GM21619 (cell line): ENCODE data around the gene HLA-A.

Source experiments
- ATAC-seq: cut with Tn5 transposase; IDR thresholded peaks from one replicate; pipeline ENCODE4 v1.9.1; 2021; ENCODE audit not compliant: unreplicated experiment

The HLA-A gene

DNA sequence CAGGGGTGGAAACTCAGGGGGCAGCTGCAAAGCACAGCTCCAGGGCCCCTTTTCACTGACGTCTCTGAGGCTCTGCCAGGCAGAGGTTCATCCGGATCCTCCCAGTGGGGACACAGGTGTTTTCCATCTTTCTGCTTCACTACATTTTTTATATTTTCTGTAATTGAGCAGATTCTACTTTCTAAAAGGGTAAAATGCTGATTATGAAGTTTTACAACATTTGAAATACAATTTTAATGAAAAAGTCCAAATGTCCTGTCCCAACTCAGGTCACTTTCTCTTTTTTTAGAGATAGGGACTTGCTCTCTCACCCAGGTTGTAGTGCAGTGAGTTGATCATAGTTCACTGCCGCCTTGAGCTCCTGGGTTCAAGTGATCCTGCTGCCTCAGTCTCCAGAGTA lies 41.9 kb downstream of the HLA-A start:
- no peak for ATAC-seq

DNA sequence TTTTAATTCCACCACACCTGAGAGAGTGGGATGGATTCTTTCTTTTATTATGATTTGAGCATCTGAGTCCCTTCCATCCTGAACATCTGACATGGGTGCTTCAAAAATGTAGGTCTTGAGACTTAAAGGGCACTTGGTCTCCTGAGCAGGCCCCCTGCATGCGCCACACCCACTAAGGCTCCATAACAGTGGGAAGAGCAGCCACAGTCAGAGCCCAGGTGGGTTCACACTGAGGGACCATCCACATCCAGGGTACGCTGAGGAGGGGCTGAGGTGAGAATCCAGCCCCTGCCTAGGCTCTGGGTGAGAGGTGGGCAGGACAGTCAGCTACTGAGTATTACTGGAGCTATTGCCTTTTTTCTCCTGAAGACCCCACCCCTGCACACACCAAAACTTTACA lies 42.7 kb downstream of the HLA-A start:
- no peak for ATAC-seq

DNA sequence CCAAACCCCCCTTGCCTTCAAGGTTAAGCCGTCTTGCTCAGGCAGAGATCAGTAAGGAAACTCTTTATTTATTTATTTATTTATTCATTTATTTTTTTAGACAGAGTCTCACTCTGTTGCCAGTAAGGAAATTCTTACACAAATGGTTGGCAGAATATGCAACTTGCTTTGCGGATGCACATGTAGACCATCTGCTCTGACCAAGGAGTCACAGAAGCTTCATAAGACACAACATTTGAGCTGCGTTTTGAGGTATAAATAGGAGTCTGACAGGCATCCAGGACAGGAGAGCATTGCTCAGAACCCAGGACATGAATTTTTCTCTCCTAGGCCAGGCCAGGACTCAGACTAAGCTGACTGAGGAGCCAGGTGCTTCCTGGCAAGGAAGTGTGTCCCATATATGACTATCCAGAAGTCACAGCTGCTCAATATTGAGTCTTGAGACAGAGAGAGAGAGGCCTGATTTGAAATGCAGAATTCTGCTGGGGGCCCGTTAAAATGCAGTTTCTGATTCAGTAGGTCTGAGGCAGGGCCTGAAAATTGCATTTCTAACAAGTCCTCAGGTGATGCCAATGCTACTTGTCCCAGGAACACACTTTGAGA lies 43.9 kb downstream of the HLA-A start:
- no peak for ATAC-seq

DNA sequence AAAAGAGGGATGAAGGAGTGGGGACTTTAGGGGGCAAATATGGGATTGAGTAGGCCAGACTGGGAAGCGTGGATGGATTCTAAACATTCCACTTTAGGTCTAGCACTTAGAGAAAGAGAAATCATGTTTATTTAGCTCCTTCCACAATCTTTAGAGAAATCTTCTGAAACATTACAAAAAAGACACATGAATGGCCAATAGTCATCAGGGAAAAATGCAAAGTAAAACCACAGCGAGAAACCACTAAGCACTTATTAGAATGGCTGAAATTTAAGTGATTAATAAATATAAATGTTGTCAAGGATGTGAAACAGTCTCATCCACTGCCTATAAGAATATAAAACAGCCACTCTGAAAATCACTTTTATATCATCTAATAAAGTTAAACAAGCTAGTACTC lies 46.9 kb downstream of the HLA-A start:
- no peak for ATAC-seq

DNA sequence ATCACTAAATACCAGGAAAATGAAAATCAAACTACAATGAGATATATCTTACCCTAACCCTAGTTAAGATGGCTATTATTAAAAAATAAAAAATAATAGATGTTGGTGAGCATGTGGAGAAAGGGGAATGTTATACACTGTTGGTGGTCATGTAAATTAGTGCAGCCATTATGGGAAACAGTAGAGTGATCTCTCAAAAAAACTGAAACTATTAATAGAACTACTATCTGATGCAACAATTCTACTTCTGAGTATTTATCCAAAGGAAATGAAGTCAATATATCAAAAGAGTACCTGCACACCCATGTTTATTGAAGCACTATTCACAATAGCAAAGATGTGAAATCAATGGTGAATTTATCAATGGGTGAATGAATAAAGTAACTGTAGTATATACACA lies 48.6 kb downstream of the HLA-A start:
- ATAC-seq = no peak

DNA sequence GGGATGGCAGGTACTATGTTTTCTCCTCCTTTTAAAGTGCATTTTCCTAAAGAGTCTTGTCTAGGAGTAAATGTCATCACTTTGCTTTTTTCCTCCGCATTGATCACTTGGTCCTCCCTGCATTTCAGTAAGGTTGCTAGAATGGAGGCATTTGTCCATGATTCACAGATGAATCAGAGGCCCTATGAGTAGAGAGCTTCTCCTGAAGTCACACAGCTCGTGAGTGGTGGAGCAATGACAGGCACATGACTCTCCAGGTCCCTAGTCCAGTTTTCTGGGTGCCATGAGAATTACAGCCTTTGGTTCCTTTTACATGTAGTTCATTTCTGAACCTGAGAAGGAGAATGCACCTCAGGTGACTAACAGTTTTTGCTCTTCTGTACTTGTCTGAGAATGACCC lies 50.5 kb downstream of the HLA-A start:
- ATAC-seq = no peak

DNA sequence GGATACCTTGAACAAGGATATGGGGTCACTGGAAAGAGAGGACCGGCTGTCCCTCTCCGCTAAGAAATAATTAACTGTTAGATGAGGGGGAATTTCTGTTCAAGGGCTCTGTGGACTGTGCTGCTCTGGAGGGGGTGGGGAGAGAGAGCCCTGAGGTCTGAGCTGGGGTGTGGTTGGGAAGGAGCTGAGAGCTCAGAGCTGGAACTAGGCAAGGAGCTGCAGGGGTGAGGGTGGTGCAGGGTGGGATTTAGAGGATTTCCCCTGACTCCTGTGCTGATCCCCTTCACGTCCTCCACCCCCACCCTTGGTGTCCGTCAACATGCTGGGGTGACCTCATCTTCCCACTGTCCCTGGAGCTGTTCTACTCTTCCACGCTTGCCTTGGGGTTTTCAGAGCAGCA lies 52.5 kb downstream of the HLA-A start:
- ATAC-seq = no peak

DNA sequence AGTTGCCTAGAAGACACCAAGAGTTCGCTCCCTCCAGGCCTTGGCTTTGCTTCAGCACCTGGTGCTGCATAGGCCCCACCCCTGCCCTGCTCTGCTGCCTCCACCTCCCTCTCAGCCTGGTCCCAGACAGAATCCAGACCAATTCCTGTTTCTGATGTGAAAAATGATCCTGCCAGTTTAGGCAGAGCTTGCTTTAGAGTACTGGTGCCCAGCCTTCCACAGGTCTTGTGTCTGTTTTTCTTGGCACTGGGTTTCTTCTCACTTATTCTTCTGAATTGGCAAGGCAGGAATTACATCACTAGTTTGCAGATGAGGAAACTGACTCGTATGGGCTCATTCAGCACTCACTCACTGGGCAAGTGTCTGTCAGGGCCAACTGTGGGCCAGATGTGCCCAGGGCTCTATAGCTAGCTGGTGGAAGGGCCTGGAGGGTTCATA lies 53.0 kb downstream of the HLA-A start:
- no peak for ATAC-seq
